Caco-2 (cell line): ENCODE data around the gene CD248. TPM values are rescaled to one million over a fixed set of nuclear protein-coding genes. Genes with fewer than 3 reads are reported as not detected.

Experiments used
- BruUV-seq: library from RNA; stranded (reverse); fragments of 400-500 nt; replicated peaks from 2 replicates; lab custom pipeline; 2021; lab: Mats Ljungman, UMichigan
- CTCF ChIA-PET: fragments of 300-600 bp; sonication (Branson Sonifier 250); formaldehyde crosslinking; loops from one replicate; lab custom pipeline; 2022; ENCODE audit warnings: antibody characterized with exemption; lab: Charles Lee
- POLR2A ChIA-PET: fragments of 300-600 bp; sonication (Branson Sonifier 250); formaldehyde crosslinking; loops from one replicate; lab custom pipeline; 2022; ENCODE audit warnings: antibody characterized with exemption; lab: Charles Lee
- DNase-seq, 2 experiments: peaks; one replicate each; pipeline versions ENCODE4 v3.0.0 to v3.0.0-alpha.2; 2020 to 2022
- H3K27me3 ChIP-seq: replicated peaks from 2 replicates; pipeline ENCODE4 v1.6.0; 2011; ENCODE audit warnings: low read length; ENCODE audit not compliant: control insufficient read depth, insufficient read depth
- H3K36me3 ChIP-seq: 2 replicates; pipeline ENCODE4 v1.5.1; 2011; ENCODE audit warnings: low read length; ENCODE audit not compliant: control insufficient read depth, insufficient read depth
- H3K4me1 ChIP-seq: fragments of 250-450 bp; sonication (Bioruptor Pico); 2 replicates; pipeline ENCODE4 v1.5.1; 2020; ENCODE audit warnings: mild to moderate bottlenecking
- H3K4me3 ChIP-seq: 2 replicates; pipeline ENCODE4 v1.5.1; 2011; ENCODE audit warnings: low read depth, mild to moderate bottlenecking, control low read depth, low read length
- H3K9me3 ChIP-seq: fragments of 250-450 bp; sonication (Bioruptor Pico); 2 replicates; pipeline ENCODE4 v1.5.1; 2020; ENCODE audit warnings: mild to moderate bottlenecking, moderate library complexity
- H3K27ac Mint-ChIP-seq: one replicate; pipeline ENCODE4 v1.8.0; 2022; ENCODE audit warnings: mixed read lengths; ENCODE audit not compliant: unreplicated experiment
- H3K27me3 Mint-ChIP-seq: one replicate; pipeline ENCODE4 v1.8.0; 2022; ENCODE audit warnings: mixed read lengths; ENCODE audit not compliant: insufficient read depth, unreplicated experiment
- H3K36me3 Mint-ChIP-seq: one replicate; pipeline ENCODE4 v1.8.0; 2022; ENCODE audit warnings: mild to moderate bottlenecking, mixed read lengths; ENCODE audit not compliant: insufficient read depth, unreplicated experiment
- H3K4me1 Mint-ChIP-seq: one replicate; pipeline ENCODE4 v1.8.0; 2022; ENCODE audit warnings: low read depth, mixed read lengths; ENCODE audit not compliant: unreplicated experiment
- H3K4me3 Mint-ChIP-seq: one replicate; pipeline ENCODE4 v1.8.0; 2022; ENCODE audit warnings: mild to moderate bottlenecking, moderate library complexity, mixed read lengths; ENCODE audit not compliant: unreplicated experiment
- H3K9me3 Mint-ChIP-seq: one replicate; pipeline ENCODE4 v1.8.0; 2022; ENCODE audit warnings: mixed read lengths; ENCODE audit not compliant: unreplicated experiment
- intact Hi-C: fragments of 100-400 bp; cut with micrococcal nuclease; formaldehyde crosslinking; loops from one replicate; pipeline ENCODE4 v1.10.0; 2022; ENCODE audit not compliant: unreplicated experiment
- total RNA-seq: library from RNA; stranded (reverse); gene quantifications from 2 replicates; pipeline ENCODE4 v1.2.3, GENCODE V29; 2022
- TF ChIP-seq, protein P1 (sequence below), 2 experiments: fragments of 200-600 bp in 1 of 2; IDR thresholded peaks; 1 replicate in 1 of 2; 2 replicates in 1 of 2; pipeline versions ENCODE4 v1.5.1 to v1.8.0; 2011 to 2022; ENCODE audit warnings: antibody characterized with exemption in 1 of 2, control low read depth in 1 of 2, inconsistent platforms in 1 of 2, low read depth in 1 of 2, low read length in 1 of 2, mild to moderate bottlenecking in 1 of 2, moderate library complexity in 1 of 2; ENCODE audit not compliant: insufficient read depth in 1 of 2, severe bottlenecking in 1 of 2, unreplicated experiment in 1 of 2

Gene CD248
- total RNA-seq, 1 experiment from 2014 or later: 0.27 TPM

DNA sequence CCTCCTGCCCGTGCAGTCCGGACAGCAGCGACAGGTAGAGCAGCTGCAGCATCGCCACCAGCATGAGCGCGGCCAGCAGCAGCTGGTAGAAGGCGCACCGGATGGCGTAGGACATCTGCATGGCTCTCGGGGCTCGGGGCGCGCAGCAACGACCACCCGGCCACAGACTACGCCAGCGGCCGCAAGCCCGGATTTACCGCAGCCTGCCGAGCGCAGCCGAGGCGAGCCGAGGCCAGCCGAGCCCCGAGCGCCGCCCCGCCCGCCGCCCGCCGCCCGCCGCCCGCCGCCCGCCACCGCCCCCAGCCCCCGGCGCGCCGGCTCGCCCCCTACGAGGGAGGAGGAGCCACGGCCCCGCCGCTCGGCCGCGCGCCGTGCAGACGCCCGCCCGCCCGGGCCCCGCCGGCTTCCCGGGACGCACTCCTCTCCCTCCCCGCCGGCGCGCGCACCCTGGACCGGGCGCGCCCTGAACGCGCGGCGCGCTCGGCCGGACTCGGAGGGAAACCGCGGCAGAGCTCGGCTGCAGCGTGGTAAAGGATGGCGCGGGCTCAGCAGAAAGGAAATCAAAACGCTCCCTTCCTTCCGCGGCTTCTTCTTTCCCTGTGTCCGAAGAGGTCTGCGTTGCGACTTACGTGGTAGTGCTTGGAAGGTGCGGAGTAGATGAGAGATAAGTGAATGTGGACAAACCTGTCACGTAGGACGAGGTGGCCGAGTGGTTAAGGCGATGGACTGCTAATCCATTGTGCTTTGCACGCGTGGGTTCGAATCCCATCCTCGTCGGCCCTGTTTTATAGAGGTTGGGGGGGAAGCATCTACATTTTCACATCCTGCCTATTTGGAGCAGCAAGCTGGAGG, 30.8 kb upstream of the CD248 start, which contains the start of gene B4GAT1:
Gene B4GAT1, minus strand, starts transcription at position 205 of the 852 bp plus-strand sequence. Its CDS starts 84 bp downstream, at position 121.
- CTCF ChIA-PET: interaction anchor here (1.0 to 1.1 kb wide), 2 partner anchors 36 to 39 kb away, joined by 3 to 4 read pairs; no protein-coding TSS in a partner anchor
- POLR2A ChIA-PET: no interaction called here
- H3K9me3 Mint-ChIP-seq: no peaks in the 10 kb centered on the region
- H3K4me3 Mint-ChIP-seq: peak within 1 kb of the TSS; percentile 86
- Histone ChIP-seq H3K36me3 (no peaks in the 10 kb centered on the region), H3K9me3 (no peaks in the 10 kb centered on the region), H3K4me1 (peaks cover 49% of the 10 kb centered on the region), H3K27me3 (no peaks in the 10 kb centered on the region), H3K4me3 (peak within 1 kb of the TSS; percentile 52)
- H3K4me1 Mint-ChIP-seq: peaks cover 51% of the 10 kb centered on the region
- peak within 1 kb of the TSS; percentile 95 for H3K27ac Mint-ChIP-seq
- BruUV-seq: no TSS peak
- peaks cover 4% of the 10 kb centered on the region for H3K27me3 Mint-ChIP-seq
- TF ChIP-seq, protein P1, sequence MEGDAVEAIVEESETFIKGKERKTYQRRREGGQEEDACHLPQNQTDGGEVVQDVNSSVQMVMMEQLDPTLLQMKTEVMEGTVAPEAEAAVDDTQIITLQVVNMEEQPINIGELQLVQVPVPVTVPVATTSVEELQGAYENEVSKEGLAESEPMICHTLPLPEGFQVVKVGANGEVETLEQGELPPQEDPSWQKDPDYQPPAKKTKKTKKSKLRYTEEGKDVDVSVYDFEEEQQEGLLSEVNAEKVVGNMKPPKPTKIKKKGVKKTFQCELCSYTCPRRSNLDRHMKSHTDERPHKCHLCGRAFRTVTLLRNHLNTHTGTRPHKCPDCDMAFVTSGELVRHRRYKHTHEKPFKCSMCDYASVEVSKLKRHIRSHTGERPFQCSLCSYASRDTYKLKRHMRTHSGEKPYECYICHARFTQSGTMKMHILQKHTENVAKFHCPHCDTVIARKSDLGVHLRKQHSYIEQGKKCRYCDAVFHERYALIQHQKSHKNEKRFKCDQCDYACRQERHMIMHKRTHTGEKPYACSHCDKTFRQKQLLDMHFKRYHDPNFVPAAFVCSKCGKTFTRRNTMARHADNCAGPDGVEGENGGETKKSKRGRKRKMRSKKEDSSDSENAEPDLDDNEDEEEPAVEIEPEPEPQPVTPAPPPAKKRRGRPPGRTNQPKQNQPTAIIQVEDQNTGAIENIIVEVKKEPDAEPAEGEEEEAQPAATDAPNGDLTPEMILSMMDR (IDR thresholded peaks at IDR 0.05; ENCODE audit: insufficient read depth in 1 of 2, low read depth in 1 of 2, low read length in 1 of 2, severe bottlenecking in 1 of 2, unreplicated experiment in 1 of 2): no peak
- intact Hi-C loops: no loop called here
- H3K36me3 Mint-ChIP-seq: peaks cover 60% of the 10 kb centered on the region
- DNase-seq: peak; percentile 89 to 90

DNA sequence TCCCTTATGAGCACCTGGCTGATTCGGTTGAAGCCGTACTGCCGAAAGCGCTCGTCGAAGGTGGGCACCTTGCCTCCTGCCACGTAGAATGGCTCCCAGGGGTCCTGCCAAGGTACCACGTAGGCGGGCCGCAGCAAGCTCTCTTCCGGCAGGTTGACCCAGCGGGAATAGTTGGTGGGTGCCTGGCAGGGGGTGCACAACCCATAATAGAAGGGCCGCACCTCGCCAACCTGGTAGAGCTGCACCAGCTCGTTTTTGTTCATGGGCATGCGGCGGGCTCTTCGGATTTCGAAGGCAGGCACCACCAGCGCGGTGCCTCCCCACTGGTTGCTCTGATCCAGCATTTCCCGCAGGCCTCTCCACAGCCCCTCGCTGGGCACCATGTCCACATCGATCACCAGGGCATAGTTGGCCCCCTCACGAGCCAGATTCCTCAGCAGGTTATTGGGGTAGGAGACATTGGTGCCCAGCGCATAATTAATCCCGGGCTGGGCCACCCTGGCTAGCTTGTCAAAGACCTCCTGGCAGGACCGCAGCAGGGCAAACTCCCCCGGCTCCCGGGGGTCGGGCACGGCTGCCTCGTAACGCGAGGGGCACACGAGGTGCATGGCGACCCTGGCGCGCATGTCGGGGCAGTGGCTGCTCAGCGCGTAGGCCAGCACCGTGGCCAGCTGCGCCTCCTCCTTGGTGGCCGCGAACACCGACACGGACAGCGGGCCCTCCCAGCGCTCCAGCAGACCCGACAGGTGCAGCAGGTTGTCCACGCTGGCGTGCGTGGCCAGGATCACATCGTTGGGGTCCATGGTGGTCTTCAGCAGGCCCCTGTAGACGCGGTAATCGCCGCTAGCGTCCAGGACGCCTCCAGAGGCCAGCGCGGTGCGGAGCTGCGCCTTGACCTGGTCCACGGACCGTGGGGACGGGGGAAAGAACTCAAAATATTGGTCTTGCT, 29.9 kb upstream of the CD248 start:
- peaks cover 4% of the 10 kb centered on the region for H3K27me3 Mint-ChIP-seq
- H3K27ac Mint-ChIP-seq: peak overlapping the region; percentile 95
- no TSS peak for BruUV-seq
- ChIA-PET CTCF (interaction anchor here (1.0 kb wide), 1 partner anchor 35 kb away, joined by 3 read pairs; no protein-coding TSS in a partner anchor), POLR2A (no interaction called here)
- Histone ChIP-seq H3K9me3 (no peaks in the 10 kb centered on the region), H3K27me3 (no peaks in the 10 kb centered on the region), H3K4me1 (peaks cover 40% of the 10 kb centered on the region), H3K4me3 (peak overlapping the region; percentile 52), H3K36me3 (peaks cover 2% of the 10 kb centered on the region)
- intact Hi-C loops: no loop called here
- peaks cover 43% of the 10 kb centered on the region for H3K4me1 Mint-ChIP-seq
- H3K9me3 Mint-ChIP-seq: no peaks in the 10 kb centered on the region
- TF ChIP-seq, protein P1 (IDR thresholded peaks at IDR 0.05; ENCODE audit: insufficient read depth in 1 of 2, low read depth in 1 of 2, low read length in 1 of 2, severe bottlenecking in 1 of 2, unreplicated experiment in 1 of 2): no peak
- DNase-seq: no peak
- peak overlapping the region; percentile 86 for H3K4me3 Mint-ChIP-seq
- H3K36me3 Mint-ChIP-seq: peaks cover 52% of the 10 kb centered on the region

DNA sequence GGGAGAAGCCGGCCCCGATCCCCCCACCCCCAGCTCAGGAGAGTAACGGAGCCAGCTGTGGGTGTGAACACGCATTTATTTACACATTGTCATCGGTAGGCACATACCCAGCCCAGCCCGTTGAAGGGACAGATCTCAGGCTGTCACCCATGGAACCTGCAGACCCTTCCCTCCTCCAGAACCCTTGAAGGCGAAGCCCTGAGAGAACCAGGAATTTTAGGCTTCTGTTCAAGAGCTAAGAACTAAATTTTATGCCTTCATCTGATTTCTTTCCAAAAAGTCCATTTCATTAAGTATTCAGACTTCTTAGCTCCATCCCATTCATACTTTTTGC, 28.4 kb upstream of the CD248 start:
- no TSS peak for BruUV-seq
- H3K4me3 ChIP-seq: peak overlapping the region; percentile 99
- H3K9me3 Mint-ChIP-seq: no peaks in the 10 kb centered on the region
- H3K9me3 ChIP-seq: no peaks in the 10 kb centered on the region
- peak overlapping the region; percentile 86 for H3K4me3 Mint-ChIP-seq
- DNase-seq: no peak
- intact Hi-C loops: loop anchor here (1.0 to 2.0 kb wide), 2 partner anchors 26 to 32 kb away; partner anchors contain the start of gene SLC29A2
- no peaks in the 10 kb centered on the region for H3K27me3 ChIP-seq
- H3K27ac Mint-ChIP-seq: peak overlapping the region; percentile 99
- H3K36me3 Mint-ChIP-seq: peaks cover 41% of the 10 kb centered on the region
- ChIA-PET POLR2A (interaction anchor here (0.6 to 2.5 kb wide), 3 partner anchors 33 to 99 kb away, joined by 4 to 10 read pairs (median 7); partner anchors contain the start of gene YIF1A), CTCF (interaction anchor here (0.6 to 2.1 kb wide), 4 partner anchors 9 to 804 kb away, joined by 3 to 17 read pairs (median 6); partner anchors contain the start of gene RIN1)
- peaks cover 4% of the 10 kb centered on the region for H3K27me3 Mint-ChIP-seq
- peaks cover 34% of the 10 kb centered on the region for H3K4me1 Mint-ChIP-seq
- TF ChIP-seq, protein P1 (IDR thresholded peaks at IDR 0.05; ENCODE audit: insufficient read depth in 1 of 2, low read depth in 1 of 2, low read length in 1 of 2, severe bottlenecking in 1 of 2, unreplicated experiment in 1 of 2): no peak
- H3K36me3 ChIP-seq: peaks cover 4% of the 10 kb centered on the region
- peaks cover 27% of the 10 kb centered on the region for H3K4me1 ChIP-seq
